Duodenal mucosa (tissue), 2 donors: ENCODE data around the gene TNNT3.

Experiments
- H3K27ac ChIP-seq: one replicate; pipeline ENCODE4 v1.7.0; 2013; ENCODE audit warnings: low read depth, low read length
- H3K27me3 ChIP-seq, 2 donors: one replicate each; pipeline ENCODE4 v1.7.0; 2013; ENCODE audit warnings: low read length in 2 of 2, control low read depth in 1 of 2; ENCODE audit not compliant: insufficient read depth in 2 of 2, control insufficient read depth in 1 of 2
- H3K36me3 ChIP-seq, 2 donors: one replicate each; pipeline ENCODE4 v1.7.0; 2013; ENCODE audit warnings: low read length in 2 of 2, control low read depth in 1 of 2; ENCODE audit not compliant: insufficient read depth in 2 of 2, control insufficient read depth in 1 of 2
- H3K4me1 ChIP-seq, 2 donors: one replicate each; pipeline ENCODE4 v1.7.0; 2013; ENCODE audit warnings: low read length in 2 of 2, control low read depth in 1 of 2; ENCODE audit not compliant: insufficient read depth in 2 of 2, control insufficient read depth in 1 of 2
- H3K4me3 ChIP-seq, 2 donors: one replicate each; pipeline ENCODE4 v1.7.0; 2013; ENCODE audit warnings: low read length in 2 of 2, low read depth in 1 of 2
- H3K9ac ChIP-seq, 2 donors: one replicate each; pipeline ENCODE4 v1.7.0; 2013; ENCODE audit warnings: low read length in 2 of 2, low read depth in 1 of 2
- H3K9me3 ChIP-seq, 2 donors: one replicate each; pipeline ENCODE4 v1.7.0; 2013; ENCODE audit warnings: low read length in 2 of 2, control low read depth in 1 of 2; ENCODE audit not compliant: control insufficient read depth in 1 of 2

TNNT3 gene

DNA sequence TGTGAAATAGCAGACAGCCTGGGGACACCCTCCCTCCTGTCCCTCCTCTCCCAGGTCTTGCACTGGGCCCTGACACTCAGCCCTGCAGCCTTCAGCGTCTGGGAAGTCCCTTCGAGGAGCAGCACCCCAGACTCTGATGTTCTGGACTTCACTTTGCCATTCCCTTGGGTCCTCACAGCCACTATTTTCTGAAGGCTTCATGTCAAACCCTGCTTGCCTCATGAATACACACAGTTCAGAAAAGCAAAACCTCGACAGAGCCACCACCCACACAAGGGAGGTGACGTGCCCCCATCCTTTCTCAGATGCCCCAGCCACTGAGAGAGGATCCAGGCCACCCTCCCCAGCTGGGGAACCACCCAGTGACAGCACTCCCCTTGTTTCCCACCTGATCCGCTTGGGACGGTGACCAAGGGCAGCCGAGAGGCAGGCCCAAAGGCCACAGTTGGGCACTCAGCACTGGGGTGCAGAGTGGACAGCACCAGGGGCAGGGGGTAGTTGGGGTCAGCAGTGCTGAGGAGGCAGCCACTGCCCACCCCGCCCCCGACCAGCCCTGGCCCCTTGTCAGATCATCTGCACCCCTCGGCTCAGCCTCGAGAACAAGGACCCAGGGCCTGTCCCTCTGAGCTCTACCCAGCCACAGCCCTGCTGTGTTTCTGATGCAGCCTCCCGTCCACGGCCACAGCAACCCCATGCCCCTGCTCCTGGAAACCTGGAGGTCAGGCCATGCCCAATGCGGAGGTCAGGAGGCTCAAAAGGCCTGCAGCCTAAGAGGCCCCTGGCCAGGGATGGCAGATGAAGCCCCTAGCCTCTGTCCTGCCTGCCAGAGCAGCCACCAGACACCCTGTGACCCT is 3.1 kb upstream of the TNNT3 start:
- Histone ChIP-seq H3K36me3 (no peaks in the 10 kb centered on the region), H3K4me3 (no peak overlapping the region), H3K9ac (no peak overlapping the region), H3K4me1 (no peaks in the 10 kb centered on the region), H3K27me3 (peaks cover 0 to 4% of the 10 kb centered on the region in 2 donors), H3K27ac (no peak overlapping the region), H3K9me3 (no peaks in the 10 kb centered on the region)

- Histone ChIP-seq H3K4me3 (no peak overlapping the region), H3K27ac (no peak overlapping the region), H3K36me3 (no peaks in the 10 kb centered on the region), H3K9me3 (no peaks in the 10 kb centered on the region), H3K4me1 (no peaks in the 10 kb centered on the region), H3K9ac (no peak overlapping the region), H3K27me3 (peaks cover 0 to 4% of the 10 kb centered on the region in 2 donors)
Observed at GRCh38 chr11:1916986-1917522, 2.4 kb upstream of the TNNT3 start.

DNA sequence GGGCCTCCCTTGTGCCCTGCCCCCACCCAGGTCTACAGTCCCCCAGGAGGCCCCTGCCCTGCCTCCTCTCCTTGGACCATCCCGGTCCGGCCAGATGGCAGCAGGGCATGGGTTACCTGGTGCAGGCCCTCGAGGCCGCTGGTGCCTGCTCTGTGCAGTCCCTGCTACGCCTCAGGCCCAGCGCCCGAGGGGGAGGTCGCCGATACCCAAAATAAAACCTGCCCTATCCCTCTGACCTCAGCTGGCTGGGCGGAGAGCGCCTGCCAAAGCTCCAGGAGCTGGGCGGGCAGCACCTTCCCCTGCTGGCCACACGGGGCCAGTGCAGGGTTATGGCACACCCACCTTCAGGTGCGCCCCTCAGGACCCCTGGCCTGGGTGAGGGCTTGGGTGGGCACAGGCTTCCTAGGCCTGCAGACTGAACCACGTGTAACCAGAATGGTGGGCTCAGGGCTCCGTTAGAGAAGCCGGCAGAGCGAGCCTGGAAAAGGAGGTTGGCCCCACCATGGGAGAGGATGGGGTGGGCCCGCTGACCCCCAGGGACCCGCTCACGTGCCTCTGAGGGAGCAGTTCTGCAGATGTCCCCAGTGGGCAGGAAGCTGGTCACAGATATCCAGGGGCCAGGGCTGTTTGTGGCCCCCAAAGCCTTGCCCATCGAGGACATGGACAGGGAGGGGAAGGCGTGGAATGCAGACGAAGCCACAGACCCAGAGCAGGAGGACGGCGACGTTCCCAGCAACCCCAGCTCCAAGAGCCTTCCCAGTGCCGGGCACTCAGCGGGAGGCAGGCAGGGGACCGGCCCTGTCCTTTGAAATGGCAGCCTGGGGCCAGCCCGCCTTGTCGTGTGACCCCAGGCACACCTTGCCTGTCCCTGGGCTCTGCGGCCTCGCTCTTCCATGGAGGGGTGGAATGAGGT is 1.7 kb upstream of the TNNT3 start:
- H3K4me3 ChIP-seq, result no peak overlapping the region
- H3K27me3 ChIP-seq, result peaks cover 0 to 4% of the 10 kb centered on the region in 2 donors
- no peak overlapping the region for H3K27ac ChIP-seq
- H3K9me3 ChIP-seq, result no peaks in the 10 kb centered on the region
- no peaks in the 10 kb centered on the region for H3K4me1 ChIP-seq
- H3K9ac ChIP-seq, result no peak overlapping the region
- H3K36me3 ChIP-seq, result no peaks in the 10 kb centered on the region

GRCh38 chr11:1918436-1919315 is 827 bp upstream of the TNNT3 start:
- no peak overlapping the region for H3K27ac ChIP-seq
- no peaks in the 10 kb centered on the region for H3K9me3 ChIP-seq
- no peaks in the 10 kb centered on the region for H3K4me1 ChIP-seq
- no peak overlapping the region for H3K9ac ChIP-seq
- H3K27me3 ChIP-seq, result peaks cover 0 to 4% of the 10 kb centered on the region in 2 donors
- no peak overlapping the region for H3K4me3 ChIP-seq
- no peaks in the 10 kb centered on the region for H3K36me3 ChIP-seq

DNA sequence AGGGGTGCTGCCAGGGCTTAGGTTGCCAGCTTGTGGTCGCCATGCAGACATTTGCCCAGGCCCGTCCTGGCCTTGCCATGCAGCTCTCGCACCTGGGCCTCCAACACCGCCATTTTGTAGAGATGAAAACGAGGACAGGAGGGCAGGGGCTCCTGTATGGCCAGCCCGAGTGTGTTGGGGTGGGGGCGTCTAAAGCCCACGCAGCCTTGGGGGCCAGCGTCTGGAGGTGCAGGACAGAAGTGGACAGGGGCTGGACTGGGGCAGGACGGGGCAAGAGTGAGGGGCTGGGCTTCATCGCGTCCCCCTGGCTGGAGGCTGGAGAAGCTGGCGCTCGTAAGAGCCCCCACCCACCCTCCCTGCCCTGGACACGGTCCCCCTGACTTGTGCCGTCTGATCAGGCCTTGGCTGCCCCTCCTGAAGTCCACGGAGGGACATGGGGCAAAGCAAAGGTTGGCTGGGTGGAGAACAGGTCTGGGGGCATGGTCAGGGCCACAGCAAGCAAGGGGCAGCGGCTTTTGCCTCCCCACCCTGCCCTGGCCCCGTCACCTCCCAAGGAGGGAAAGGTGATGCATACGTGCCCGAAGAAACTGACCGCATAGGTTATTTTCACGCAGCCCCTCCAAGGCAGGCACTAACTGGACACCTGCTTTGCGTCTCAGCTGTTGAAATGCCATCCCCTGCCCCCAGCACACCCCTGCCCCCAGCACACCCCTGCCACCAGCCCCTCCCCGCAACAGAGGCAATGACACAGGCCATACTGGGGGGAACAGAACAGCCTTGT is 815 bp downstream of the TNNT3 start:
- Histone ChIP-seq H3K9ac (no peak overlapping the region), H3K36me3 (no peaks in the 10 kb centered on the region), H3K27ac (no peak overlapping the region), H3K4me1 (no peaks in the 10 kb centered on the region), H3K9me3 (no peaks in the 10 kb centered on the region), H3K4me3 (no peak overlapping the region), H3K27me3 (no peaks in the 10 kb centered on the region)

DNA sequence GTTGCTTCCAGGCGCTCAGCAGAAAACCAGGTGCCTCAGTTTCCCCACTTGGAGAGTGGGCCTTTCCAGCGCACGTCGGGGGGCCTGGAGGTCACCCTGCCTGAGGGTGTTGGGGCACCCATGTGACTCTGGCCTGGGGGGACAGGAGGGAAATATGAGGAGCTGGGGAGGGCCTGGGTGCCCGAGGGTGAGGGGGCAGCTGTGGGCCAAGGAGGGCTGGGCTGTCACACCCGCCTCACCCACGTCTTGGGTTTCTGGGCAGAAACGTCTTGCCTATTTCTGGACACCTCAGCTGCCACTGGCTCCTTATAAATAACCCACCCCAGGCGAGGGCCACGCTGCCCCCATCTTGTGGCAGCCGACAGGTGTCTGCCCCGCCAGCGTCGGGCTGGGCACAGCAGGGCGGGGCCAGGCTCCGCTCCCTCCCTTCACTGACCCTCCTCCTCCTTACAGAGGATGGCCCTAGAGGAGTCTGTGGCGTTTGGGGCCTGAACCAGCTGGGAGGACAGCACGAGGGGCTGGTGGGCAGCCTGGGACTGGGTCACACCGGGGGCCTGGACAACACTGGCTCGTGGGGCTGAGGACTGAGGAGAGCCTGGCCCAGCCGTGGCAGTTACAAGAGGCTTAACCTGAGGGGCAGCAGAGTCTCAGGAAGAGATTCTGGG is 1.5 kb downstream of the TNNT3 start:
- no peaks in the 10 kb centered on the region for H3K4me1 ChIP-seq
- no peak overlapping the region for H3K27ac ChIP-seq
- no peak overlapping the region for H3K4me3 ChIP-seq

GRCh38 chr11:1921574-1922141 is 2.2 kb downstream of the TNNT3 start:
- Histone ChIP-seq H3K9me3 (no peaks in the 10 kb centered on the region), H3K27me3 (no peaks in the 10 kb centered on the region), H3K4me1 (no peaks in the 10 kb centered on the region), H3K27ac (no peak overlapping the region), H3K4me3 (no peak overlapping the region), H3K36me3 (no peaks in the 10 kb centered on the region), H3K9ac (no peak overlapping the region)

More for the DNA sequence above, 1.5 kb downstream of the TNNT3 start:
- H3K36me3 ChIP-seq, result no peaks in the 10 kb centered on the region
- H3K27me3 ChIP-seq, result no peaks in the 10 kb centered on the region
- no peaks in the 10 kb centered on the region for H3K9me3 ChIP-seq
- no peak overlapping the region for H3K9ac ChIP-seq

- Histone ChIP-seq H3K27ac (no peak overlapping the region), H3K4me3 (no peak overlapping the region), H3K36me3 (no peaks in the 10 kb centered on the region), H3K9ac (no peak overlapping the region), H3K9me3 (no peaks in the 10 kb centered on the region), H3K27me3 (no peaks in the 10 kb centered on the region), H3K4me1 (no peaks in the 10 kb centered on the region)
Observed at GRCh38 chr11:1922481-1923081, 3.1 kb downstream of the TNNT3 start.
